Measurements from ENCODE around the gene KLF1. TPM values are rescaled to one million over a fixed set of nuclear protein-coding genes. Genes with fewer than 3 reads are reported as not detected.
"Not testable (repeated sequence)": the region's sequence is repeated elsewhere in the genome, so short reads cannot be mapped to it uniquely, and the experiment has no call there.

Gene KLF1
- total and polyA plus RNA-seq, 2 of the 8 experiments (the other 6 are each of a cell fraction or from before 2014, with no cell fraction given), result 0.84 to 0.91 TPM

- ChIA-PET POLR2A (ENCODE audit: partially characterized antibody) (interaction anchor here (0.5 to 10.5 kb wide), 33 partner anchors 9 to 1654 kb away, joined by 3 to 110 read pairs (median 4); partner anchors contain the start of genes CALR, DNASE2, FARSA and GADD45GIP1), CTCF (ENCODE audit: partially characterized antibody) (interaction anchor here (0.6 to 1.6 kb wide), 10 partner anchors 10 to 200 kb away, joined by 3 to 6 read pairs (median 4); no protein-coding TSS in a partner anchor)
- 47% methylated on average over 9 of the region's 10 CpGs; no CpG with 5 or more reads in 1 of the 2 experiments for WGBS, 2 experiments (ENCODE audit: extremely low coverage in 1 of 2, insufficient coverage in 1 of 2, insufficient read length in 1 of 2, insufficient replicate concordance in 2 of 2, low coverage in 1 of 2, low lambda C conversion rate in 2 of 2, missing lambda C conversion rate in 1 of 2)
Observed at GRCh38 chr19:12890299-12890786, 3.3 kb upstream of the KLF1 start.

More at GRCh38 chr19:12890299-12890786, 3.3 kb upstream of the KLF1 start:
- not testable (repeated sequence) for H2AFZ ChIP-seq (ENCODE audit: low read length); H2AK5ac ChIP-seq (ENCODE audit: low read depth, low read length); H3K27me3 ChIP-seq (replicated peaks in 1 of 4; ENCODE audit: control insufficient read depth in 3 of 4, extremely low read depth in 1 of 4, insufficient read depth in 3 of 4, low read length in 3 of 4); H3K14ac ChIP-seq (ENCODE audit: insufficient read length); H2BK20ac ChIP-seq (ENCODE audit: low read length); H3K4ac ChIP-seq (replicated peaks; ENCODE audit: insufficient read length, low read depth, low read length); H3K9me3 ChIP-seq (ENCODE audit: insufficient read depth in 2 of 2, low read depth in 1 of 2, low read length in 1 of 2); FAIRE-seq; H2BK120ac ChIP-seq (replicated peaks; ENCODE audit: low read depth, low read length); H3K56ac ChIP-seq (replicated peaks; ENCODE audit: insufficient read length, low read depth, low read length); H3K23ac ChIP-seq (ENCODE audit: insufficient read length); H2BK15ac ChIP-seq (ENCODE audit: low read length); H2BK12ac ChIP-seq (ENCODE audit: low read depth, low read length); H3K4me1 ChIP-seq (replicated peaks in 1 of 4; ENCODE audit: control insufficient read depth in 3 of 4, insufficient read depth in 4 of 4, low read length in 3 of 4); H4K8ac ChIP-seq (ENCODE audit: extremely low read depth, insufficient read depth, low read length); DNase-seq (ENCODE audit: low read depth in 1 of 2, low spot score in 2 of 2); H3K79me1 ChIP-seq (ENCODE audit: low read depth, low read length); H4K20me1 ChIP-seq (replicated peaks in 1 of 2; ENCODE audit: control insufficient read depth in 1 of 2, insufficient read depth in 2 of 2, low read length in 2 of 2)
- H4K91ac ChIP-seq (replicated peaks; ENCODE audit: insufficient read length, low read length), result peak overlapping the region; percentile 12
- H3K79me2 ChIP-seq (ENCODE audit: control insufficient read depth in 1 of 2, insufficient read depth in 2 of 2, low read length in 2 of 2), result peaks cover 0 to 12% of the 10 kb centered on the region in 2 experiments; a peak in 1 of 4 replicates
- peak; percentile 1; the same call in 1 of the 2 replicates for TF ChIP-seq PHF8 (conservative IDR thresholded peaks at IDR 0.05; ENCODE audit: low read depth, low read length)
- TF ChIP-seq POLR2AphosphoS5 (IDR thresholded peaks at IDR 0.05; ENCODE audit: low read depth, low read length), result peak; percentile 53
- peak overlapping the region; percentile 69 for H4K5ac ChIP-seq (ENCODE audit: insufficient read length, low read depth, low read length)
- H3K36me3 ChIP-seq (ENCODE audit: control insufficient read depth in 2 of 4, insufficient read depth in 4 of 4, low read length in 3 of 4), result peaks cover 7 to 17% (median 13%) of the 10 kb centered on the region in 4 experiments
- peak overlapping the region; percentile 9 to 90 (median 68) for H3K9ac ChIP-seq (replicated peaks in 1 of 4; ENCODE audit: extremely low read depth in 1 of 4, low read depth in 3 of 4, low read length in 3 of 4)
- H3K4me2 ChIP-seq (ENCODE audit: insufficient read depth in 1 of 2, low read depth in 2 of 2, low read length in 2 of 2), result peak overlapping the region; percentile 78 to 84
- peak overlapping the region; percentile 16 to 88 (median 50); a peak in 6 of 8 replicates for H3K4me3 ChIP-seq (ENCODE audit: extremely low read depth in 1 of 4, insufficient read depth in 2 of 4, low read depth in 3 of 4, low read length in 4 of 4)
- peak overlapping the region; percentile 11; the same call in 1 of the 2 replicates for H3K18ac ChIP-seq (ENCODE audit: extremely low read depth, low read length)
- H2BK5ac ChIP-seq (ENCODE audit: low read depth, low read length), result peak overlapping the region; percentile 8; the same call in 1 of the 2 replicates
- peak overlapping the region; percentile 82; the same call in 1 of the 2 replicates for H3K27ac ChIP-seq (ENCODE audit: low read depth, low read length)
- H3K23me2 ChIP-seq (ENCODE audit: low read depth, low read length), result peaks cover 15% of the 10 kb centered on the region; the same call in 1 of the 2 replicates

All from H1 (cell line).